GM21447 (cell line): ENCODE data around the gene NBEA.
"Not testable (repeated sequence)": the region's sequence is repeated elsewhere in the genome, so short reads cannot be mapped to it uniquely, and the experiment has no call there.

Experiments
- ATAC-seq: cut with Tn5 transposase; IDR thresholded peaks from one replicate; pipeline ENCODE4 v1.9.1; 2021; ENCODE audit not compliant: unreplicated experiment

NBEA gene

DNA sequence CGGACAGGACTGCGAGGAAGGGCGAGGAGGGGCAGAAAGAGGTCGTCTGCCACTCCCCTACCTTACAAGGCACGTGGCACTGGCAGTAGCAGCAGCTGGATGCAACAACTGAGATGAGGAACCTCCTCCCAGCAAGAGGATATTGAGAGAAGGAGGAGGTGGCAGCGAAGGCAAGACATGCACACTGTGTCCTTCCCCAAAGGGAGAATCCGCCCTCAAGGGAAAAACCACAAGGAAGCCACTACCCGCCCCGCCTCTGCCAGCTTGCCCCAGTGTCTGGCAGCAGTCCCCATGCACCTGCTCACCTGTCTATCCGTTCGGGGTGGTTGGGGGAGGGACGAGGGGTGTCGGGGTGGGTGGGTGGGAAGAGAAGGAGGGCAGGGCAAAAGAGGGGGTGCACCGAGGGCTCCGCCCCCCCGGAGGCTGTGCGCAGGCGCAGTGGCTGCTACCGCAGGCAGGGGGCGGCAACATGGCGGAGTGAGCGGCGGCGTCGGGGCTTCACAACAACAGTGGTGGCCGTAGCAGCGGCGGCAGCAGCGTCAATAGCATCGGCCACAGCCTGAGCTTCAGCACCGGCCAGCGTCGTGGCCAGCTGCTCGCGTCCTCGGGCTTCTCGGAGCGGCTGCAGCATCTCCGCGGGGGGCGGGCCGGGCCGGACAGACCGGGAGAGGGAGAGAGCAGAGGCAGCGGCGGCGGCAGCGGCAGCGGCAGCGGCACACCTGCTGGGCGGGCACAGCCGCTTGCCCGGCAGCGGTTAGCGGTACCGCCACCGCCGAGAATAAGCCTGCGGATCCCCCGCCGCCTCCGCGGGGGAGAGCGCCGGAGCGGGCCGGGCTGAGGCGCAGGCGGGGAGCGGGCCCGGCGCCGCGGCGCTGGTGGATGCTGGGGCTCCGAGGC, at the start of gene NBEA:
Gene NBEA, plus strand, starts transcription at position 436 of the 897 bp plus-strand sequence. CDS start 551 bp downstream, outside the sequence.
- ATAC-seq, result peak; percentile 80

- no peak for ATAC-seq
These were observed 47.3 kb upstream of the NBEA start for GRCh38 chr13:34894756-34895155.

GRCh38 chr13:34897220-34897619, 44.9 kb upstream of the NBEA start:
- no peak for ATAC-seq

DNA sequence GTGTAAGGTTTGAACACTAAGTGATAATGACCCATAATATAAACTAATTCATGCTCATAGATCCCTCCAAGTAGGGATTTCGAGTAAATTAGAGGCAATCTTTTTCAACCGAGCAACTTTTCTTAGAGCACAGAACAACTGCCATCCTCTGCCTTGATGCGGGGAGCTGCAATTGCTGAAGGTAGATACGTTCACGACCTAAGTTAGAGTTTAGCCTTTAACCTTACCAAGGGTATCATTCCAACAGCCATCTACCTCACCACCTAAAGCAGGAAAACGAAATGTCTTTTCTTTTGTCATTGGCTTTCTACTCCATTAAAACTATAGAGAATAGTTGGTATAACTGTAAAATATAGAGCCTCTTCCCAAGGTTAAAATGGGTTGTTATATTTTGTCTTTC, 42.2 kb upstream of the NBEA start:
- ATAC-seq, result no peak

GRCh38 chr13:34900288-34900739, 41.8 kb upstream of the NBEA start:
- ATAC-seq, result no peak

- no peak for ATAC-seq
These were observed 40.5 kb upstream of the NBEA start for GRCh38 chr13:34901572-34901971.

DNA sequence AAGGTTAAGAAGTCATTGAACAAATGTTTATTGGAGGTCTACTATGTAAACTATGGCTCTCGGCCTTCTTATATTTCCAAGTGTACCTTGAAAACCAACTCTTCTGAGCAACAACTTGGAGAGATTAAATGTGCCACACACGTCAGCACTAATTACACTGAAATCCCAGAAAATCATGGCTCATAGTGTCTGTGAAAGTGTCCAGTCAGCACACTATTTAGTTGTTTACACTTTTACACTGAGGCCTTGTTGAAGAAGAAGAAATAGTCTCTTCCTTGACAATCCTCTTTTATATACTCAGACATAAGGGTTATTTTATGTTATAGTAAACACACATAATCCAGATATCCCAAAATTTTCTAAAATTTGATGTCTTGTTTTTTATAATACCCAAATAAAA, 30.9 kb upstream of the NBEA start:
- no peak for ATAC-seq

GRCh38 chr13:34913040-34913439, 29.0 kb upstream of the NBEA start:
- no peak for ATAC-seq

GRCh38 chr13:34914416-34914815, 27.7 kb upstream of the NBEA start:
- ATAC-seq, result no peak

GRCh38 chr13:34926508-34926907, 15.6 kb upstream of the NBEA start:
- no peak for ATAC-seq

- ATAC-seq, result not testable (repeated sequence)
These were observed 13.4 kb upstream of the NBEA start for GRCh38 chr13:34928676-34929075.

- no peak for ATAC-seq
These were observed 10.5 kb upstream of the NBEA start for GRCh38 chr13:34931572-34931971.

GRCh38 chr13:34933349-34933748, 8.7 kb upstream of the NBEA start:
- ATAC-seq, result no peak

DNA sequence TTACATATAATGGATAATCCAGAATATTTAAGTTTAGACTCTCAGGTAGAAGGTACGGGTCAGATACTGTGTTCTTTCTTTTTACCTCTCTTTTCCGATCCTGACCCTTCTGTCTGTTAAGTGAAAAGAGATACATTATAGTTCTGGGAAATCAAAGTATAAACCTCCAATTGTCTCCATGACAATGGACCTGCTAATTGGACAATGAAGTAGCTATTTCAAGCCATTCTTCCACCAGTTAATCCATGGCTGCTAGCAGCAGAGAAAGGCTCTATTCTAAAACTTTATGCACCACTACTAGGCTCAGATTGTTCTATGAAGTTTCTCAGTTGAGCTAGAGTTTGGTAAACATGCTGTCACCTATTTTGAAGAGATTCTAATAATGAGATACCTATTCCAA, 8.3 kb upstream of the NBEA start:
- no peak for ATAC-seq

DNA sequence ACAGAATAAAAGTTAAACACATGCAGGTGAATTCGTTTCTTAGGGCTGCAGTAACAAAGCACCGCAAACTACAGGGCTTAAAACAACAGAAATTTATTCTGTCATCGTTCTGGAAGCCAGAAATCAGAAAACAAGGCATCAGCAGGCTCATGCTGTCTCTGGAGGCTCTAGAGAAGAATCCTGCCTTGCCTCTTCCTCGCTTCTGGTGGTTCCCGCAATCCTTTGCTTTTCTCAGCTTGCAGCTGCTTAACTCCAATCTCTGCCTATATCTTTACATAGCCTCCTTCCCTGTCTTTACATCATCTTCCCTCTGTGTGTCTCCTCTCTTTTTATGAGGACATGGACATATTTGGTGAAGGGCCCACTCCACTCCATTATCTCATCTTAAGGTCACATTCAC, 6.2 kb upstream of the NBEA start:
- ATAC-seq, result no peak

- ATAC-seq, result no peak
These were observed 2.3 kb upstream of the NBEA start for GRCh38 chr13:34939771-34940170.

DNA sequence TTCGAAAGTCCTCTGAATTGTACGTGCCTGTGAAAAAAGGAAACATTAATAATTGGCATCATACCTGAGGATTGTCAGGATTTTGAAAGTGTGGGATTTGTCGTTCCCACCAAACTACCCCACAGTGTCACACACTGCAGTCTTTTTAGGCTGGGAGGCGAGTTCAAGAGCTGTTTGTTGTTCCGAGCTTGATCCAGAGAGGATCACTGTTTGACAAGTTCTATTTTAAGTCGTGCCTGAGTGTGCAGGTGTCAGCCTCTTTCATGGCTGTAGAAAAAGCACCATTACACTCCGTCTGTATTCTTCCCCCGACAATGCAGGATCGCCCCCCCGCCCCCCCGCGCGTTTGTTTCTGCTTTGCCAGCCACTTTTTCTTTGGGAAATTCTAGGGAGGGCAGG, 635 bp upstream of the NBEA start:
- no peak for ATAC-seq

- peak; percentile 25 for ATAC-seq
These were observed 814 bp downstream of the NBEA start for GRCh38 chr13:34942732-34943435.

GRCh38 chr13:34943436-34944273, 1.6 kb downstream of the NBEA start:
- ATAC-seq, result no peak

DNA sequence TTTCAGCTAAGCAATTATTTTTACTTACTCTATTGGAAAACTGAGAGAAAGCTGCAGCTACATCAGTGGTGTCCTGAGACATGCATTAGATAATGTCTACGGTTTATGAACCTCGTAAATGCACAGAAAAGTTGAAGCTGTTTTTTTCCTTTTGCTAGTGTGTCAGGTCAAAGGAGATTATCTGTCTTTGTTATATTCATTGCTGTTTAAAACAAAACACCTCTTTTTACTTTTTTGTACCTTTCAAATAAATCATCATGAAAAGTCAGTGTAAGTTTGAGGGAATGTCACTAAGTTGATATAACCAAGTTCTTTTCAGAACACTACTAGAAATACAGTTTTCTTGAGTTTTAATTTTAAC, 2.2 kb downstream of the NBEA start:
- ATAC-seq, result no peak

- ATAC-seq, result no peak
These were observed 2.7 kb downstream of the NBEA start for GRCh38 chr13:34944751-34945150.
